Fibroblast of lung (primary cell): ENCODE measurements around the gene RNASE1.
"Not testable (repeated sequence)": the region's sequence is repeated elsewhere in the genome, so short reads cannot be mapped to it uniquely, and the experiment has no call there.

ENCODE experiments used
- CTCF ChIP-seq, 2 donors: IDR thresholded peaks in 1 of 2; conservative IDR thresholded peaks in 1 of 2; 1 replicate in 1 of 2; 2 replicates in 1 of 2; pipeline ENCODE4 v1.5.1; 2011 to 2012; ENCODE audit warnings: low read length in 2 of 2, control low read depth in 1 of 2, inconsistent platforms in 1 of 2, low read depth in 1 of 2, mild to moderate bottlenecking in 1 of 2
- EZH2 ChIP-seq: IDR thresholded peaks from 2 replicates; pipeline ENCODE4 v1.5.1; 2012; ENCODE audit warnings: low read length, control low read depth, mild to moderate bottlenecking; ENCODE audit errors: missing control alignments

GRCh38 chr14:20828024-20828694 is 25.5 kb upstream of the RNASE1 start:
- not testable (repeated sequence) for TF ChIP-seq CTCF (conservative IDR thresholded peaks at IDR 0.05 in 1 of 2, IDR thresholded peaks at IDR 0.05 in 1 of 2; ENCODE audit: low read depth in 1 of 2, low read length in 2 of 2); EZH2
